ENCODE measurements around the gene GSTA3.
"Not testable (repeated sequence)": the region's sequence is repeated elsewhere in the genome, so short reads cannot be mapped to it uniquely, and the experiment has no call there.

The GSTA3 gene

GRCh38 chr6:52910091-52910490 is 593 bp upstream of the GSTA3 start:
- DNase-seq (ENCODE audit: low read depth in 2 of 2), result no peak

DNA sequence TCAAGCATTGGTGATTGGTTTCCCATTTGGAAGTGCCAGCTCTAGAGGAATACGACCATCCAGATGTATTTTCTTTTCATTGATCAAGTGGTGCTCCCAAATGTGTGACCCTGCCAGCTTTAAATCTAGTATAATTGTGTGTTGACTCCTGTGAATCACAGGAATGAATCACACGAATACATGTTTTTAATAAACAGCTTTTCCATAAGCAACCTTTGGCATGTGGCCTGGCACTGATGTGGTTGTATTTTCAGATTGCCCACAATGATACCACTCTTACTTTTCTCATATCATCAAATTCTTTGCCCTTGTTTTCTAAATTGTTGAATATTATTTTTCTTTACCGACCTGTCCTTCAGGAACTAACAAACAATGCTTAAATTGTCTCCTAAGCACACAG is 367 bp downstream of the GSTA3 start:
- no peak for DNase-seq (ENCODE audit: low read depth in 2 of 2)

GRCh38 chr6:52908526-52908925 is 972 bp downstream of the GSTA3 start:
- no peak for DNase-seq (ENCODE audit: low read depth in 2 of 2)

- DNase-seq (ENCODE audit: low read depth in 2 of 2), result no peak
These were observed 4.8 kb downstream of the GSTA3 start for GRCh38 chr6:52904562-52905279.

DNA sequence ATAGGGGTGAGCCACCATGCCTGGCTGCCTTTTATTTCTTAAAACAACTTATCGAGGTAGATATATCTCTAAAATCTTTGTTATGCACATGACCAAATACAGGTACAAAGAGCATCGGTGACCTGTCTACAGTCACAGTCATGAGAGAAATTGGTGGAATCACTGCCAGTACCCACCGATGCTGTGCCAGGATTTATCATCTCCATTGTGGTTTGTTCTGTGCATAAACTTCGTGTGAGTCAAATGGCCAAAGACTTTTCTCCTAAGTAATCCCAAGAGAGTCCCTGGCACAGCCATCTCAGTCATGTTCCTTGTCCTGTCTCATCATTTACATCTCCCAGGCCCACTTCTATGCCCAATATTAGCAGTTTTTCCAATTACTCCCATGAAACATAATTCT is 9.0 kb downstream of the GSTA3 start:
- no peak for DNase-seq (ENCODE audit: low read depth in 2 of 2)

DNA sequence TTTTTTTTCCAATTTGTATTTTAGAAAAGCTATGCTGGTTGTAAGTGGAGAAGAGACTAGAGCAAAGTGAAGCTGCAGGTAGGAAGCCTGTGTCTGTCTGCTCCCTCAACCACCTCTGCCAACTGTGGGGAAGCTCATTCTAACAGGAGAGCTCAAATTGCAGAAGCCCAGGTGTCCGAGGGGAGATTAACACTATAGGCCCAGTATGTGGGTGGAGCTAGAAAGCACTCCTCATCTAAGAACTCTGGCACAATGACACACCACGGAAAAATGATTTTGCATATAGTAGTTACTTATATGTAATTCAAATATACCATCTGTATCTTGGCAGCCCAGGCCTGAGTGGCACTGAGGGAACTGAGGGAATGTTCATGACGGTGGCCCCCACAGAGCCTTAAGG is 13.7 kb downstream of the GSTA3 start:
- not testable (repeated sequence) for DNase-seq (ENCODE audit: low read depth in 2 of 2)

GRCh38 chr6:52894285-52894684 is 15.2 kb downstream of the GSTA3 start:
- DNase-seq (ENCODE audit: low read depth in 2 of 2), result no peak

DNA sequence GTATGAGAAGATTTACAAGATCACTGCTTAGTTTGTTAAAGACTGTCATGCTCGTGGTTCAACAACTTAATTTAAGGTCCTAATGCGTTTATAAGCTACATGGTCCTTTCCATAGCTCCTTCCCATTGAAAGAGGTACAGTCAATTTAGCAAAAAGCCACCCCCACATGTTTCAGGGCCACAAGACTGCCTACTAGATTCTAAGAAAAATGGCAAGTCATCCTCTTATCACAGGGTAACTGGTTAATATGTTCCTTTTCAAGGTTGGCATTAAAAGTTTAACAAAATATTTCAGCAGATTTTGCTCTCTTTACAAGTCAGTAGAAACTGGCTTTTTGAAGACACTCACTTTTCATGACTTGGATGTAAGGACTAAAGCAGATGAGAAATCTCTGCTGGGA is 15.7 kb downstream of the GSTA3 start:
- DNase-seq (ENCODE audit: low read depth in 2 of 2), result no peak

- no peak for DNase-seq (ENCODE audit: low read depth in 2 of 2)
These were observed 16.3 kb downstream of the GSTA3 start for GRCh38 chr6:52893221-52893620.

- no peak for DNase-seq (ENCODE audit: low read depth in 2 of 2)
These were observed 19.5 kb downstream of the GSTA3 start for GRCh38 chr6:52890018-52890417.

- no peak for DNase-seq (ENCODE audit: low read depth in 2 of 2)
These were observed 21.5 kb downstream of the GSTA3 start for GRCh38 chr6:52887910-52888524.

DNA sequence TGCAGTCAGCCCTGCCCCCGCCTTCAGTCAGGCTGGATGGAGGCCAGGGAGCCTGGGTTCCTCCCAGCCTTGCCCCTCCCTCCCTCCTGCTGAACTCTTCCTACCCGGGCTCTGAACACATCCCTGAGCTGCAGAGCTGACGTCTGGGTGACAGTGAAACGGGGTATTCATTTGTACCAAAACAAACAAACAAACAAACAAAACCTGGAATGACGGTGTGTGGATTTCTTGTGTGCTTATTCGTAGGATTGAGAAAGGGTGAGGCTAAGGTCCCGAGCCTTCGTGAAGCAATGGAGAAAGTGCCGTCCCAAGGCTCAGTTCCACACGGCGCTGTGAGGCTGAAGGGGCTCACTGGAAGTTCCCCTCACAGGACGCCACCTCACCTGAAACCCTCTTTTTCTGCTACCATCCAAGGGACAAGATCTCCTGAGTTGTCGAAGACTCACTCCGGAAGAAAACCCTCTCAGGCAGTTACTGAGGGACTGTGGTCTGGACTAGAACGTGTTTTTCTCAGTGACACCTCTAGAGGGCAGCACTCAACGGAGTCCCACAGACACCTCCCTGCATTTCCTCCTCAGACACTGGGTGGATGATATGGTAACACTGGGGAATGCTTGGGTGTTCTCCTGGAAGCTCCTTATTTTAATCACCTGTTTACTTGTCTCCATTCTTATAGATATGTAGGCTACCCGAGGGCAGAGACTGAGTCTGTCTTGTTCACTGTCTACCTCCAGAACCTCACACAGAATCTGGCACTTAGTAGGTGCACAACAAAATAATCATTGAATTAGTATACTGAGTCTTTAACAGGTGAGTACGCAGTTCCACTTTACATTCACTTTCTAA is 27.3 kb downstream of the GSTA3 start:
- peak; percentile 33 to 54 for DNase-seq (ENCODE audit: low read depth in 2 of 2)

GRCh38 chr6:52881662-52881995 is 27.9 kb downstream of the GSTA3 start:
- no peak for DNase-seq (ENCODE audit: low read depth in 2 of 2)

GRCh38 chr6:52877786-52878185 is 31.7 kb downstream of the GSTA3 start:
- no peak for DNase-seq (ENCODE audit: low read depth in 2 of 2)

GRCh38 chr6:52877168-52877567 is 32.3 kb downstream of the GSTA3 start:
- DNase-seq (ENCODE audit: low read depth in 2 of 2), result no peak

- no peak for DNase-seq (ENCODE audit: low read depth in 2 of 2)
These were observed 33.3 kb downstream of the GSTA3 start for GRCh38 chr6:52876056-52876787.

DNA sequence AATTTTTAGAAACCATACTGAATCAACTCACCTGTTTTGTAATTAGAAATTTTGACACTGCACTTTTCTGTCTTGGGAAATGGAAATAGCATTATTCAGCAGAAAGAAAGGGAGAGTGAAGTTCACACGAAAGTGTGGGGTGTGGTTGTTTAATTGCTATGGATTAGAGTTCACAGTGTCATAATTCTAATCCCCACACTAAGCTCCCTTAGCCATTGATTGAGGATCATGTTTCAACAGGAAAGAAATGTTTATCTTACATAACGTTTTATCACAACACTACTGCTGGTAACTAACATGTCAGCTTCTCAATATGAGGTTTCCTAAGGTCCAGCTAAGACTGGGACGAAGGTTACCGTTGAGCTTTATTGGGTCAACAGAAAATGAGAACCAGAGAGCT is 37.5 kb downstream of the GSTA3 start:
- DNase-seq (ENCODE audit: low read depth in 2 of 2), result no peak

DNA sequence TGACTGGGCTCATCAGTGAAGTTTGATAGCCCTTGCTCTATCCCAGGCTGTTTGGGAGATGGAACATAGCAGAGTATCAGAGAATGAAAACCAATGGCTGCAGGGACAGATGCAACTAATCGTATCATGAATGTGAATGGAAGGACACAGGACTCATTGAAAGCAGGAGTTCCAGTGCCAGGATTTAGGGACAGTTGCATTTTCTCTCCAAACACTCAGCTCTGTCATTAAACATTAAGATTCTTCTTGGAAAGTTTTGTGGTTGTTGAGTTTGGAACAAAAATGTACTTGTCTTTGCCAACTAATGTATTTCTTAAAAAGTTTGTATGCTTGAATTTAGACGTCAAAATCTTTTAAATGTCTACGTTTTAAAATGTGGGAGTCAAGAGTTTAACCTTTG is 37.9 kb downstream of the GSTA3 start:
- no peak for DNase-seq (ENCODE audit: low read depth in 2 of 2)

- DNase-seq (ENCODE audit: low read depth in 2 of 2), result not testable (repeated sequence)
These were observed 39.0 kb downstream of the GSTA3 start for GRCh38 chr6:52870335-52871091.

DNA sequence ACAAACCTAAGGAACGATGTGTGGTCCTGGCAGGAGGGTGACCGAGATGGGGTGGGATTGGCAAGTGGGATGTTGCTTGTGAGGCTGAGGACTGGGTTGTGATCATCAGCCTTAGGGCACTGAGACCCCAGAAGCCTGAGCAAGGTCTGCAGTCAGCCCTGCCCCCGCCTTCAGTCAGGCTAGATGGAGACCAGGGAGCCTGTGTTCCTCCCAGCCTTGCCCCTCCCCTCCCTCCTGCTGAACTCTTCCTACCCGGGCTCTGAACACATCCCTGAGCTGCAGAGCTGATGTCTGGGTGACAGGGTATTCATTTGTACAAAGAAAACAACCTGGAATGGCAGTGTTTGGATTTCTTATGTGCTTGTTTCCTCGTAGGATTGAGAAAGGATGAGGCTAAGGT is 40.6 kb downstream of the GSTA3 start:
- not testable (repeated sequence) for DNase-seq (ENCODE audit: low read depth in 2 of 2)

- DNase-seq (ENCODE audit: low read depth in 2 of 2), result no peak
These were observed 41.3 kb downstream of the GSTA3 start for GRCh38 chr6:52868240-52868639.
